ENCODE data around the gene PAX1.

Gene PAX1

DNA sequence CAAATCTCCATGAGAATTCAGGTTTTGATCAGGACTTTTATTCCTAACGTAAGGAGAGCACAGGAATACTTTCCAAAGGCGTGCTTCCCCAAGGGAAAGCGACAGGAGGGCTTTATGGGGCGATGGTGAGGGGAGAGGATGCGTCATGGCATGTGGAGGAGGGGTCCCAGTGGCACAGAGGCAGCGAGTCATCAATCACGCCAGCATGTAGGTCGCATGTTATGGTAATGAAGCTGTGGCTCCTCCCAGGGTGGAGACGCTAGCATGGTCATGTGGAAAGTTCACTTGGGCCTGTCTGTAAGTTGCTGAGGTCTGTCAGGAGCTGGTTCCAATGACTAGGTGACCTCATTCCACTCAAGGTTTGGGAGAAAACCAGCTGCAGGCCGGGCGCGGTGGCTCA is 35.3 kb upstream of the PAX1 start:
- Histone ChIP-seq H3K4me3 (ENCODE audit: low read depth, low read length) (no peak overlapping the region), H3K36me3 (replicated peaks) (no peaks in the 10 kb centered on the region), H3K27me3 (replicated peaks) (no peaks in the 10 kb centered on the region), H3K27ac (no peak overlapping the region)
- TF ChIP-seq, protein P1, sequence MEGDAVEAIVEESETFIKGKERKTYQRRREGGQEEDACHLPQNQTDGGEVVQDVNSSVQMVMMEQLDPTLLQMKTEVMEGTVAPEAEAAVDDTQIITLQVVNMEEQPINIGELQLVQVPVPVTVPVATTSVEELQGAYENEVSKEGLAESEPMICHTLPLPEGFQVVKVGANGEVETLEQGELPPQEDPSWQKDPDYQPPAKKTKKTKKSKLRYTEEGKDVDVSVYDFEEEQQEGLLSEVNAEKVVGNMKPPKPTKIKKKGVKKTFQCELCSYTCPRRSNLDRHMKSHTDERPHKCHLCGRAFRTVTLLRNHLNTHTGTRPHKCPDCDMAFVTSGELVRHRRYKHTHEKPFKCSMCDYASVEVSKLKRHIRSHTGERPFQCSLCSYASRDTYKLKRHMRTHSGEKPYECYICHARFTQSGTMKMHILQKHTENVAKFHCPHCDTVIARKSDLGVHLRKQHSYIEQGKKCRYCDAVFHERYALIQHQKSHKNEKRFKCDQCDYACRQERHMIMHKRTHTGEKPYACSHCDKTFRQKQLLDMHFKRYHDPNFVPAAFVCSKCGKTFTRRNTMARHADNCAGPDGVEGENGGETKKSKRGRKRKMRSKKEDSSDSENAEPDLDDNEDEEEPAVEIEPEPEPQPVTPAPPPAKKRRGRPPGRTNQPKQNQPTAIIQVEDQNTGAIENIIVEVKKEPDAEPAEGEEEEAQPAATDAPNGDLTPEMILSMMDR (IDR thresholded peaks at IDR 0.05; ENCODE audit: low read depth, low read length, missing control alignments) = no peak
- no peak for DNase-seq
- in situ Hi-C loops (cut with HindIII; ENCODE audit: low pct_ligation_motif_present, low sequenced_read_pairs) = no loop called here

GRCh38 chr20:21670981-21671380 is 34.5 kb upstream of the PAX1 start:
- TF ChIP-seq, protein P1 (IDR thresholded peaks at IDR 0.05; ENCODE audit: low read depth, low read length, missing control alignments) = no peak
- in situ Hi-C loops (cut with HindIII; ENCODE audit: low pct_ligation_motif_present, low sequenced_read_pairs) = no loop called here

GRCh38 chr20:21677261-21677660 is 28.2 kb upstream of the PAX1 start:
- TF ChIP-seq, protein P1 (IDR thresholded peaks at IDR 0.05; ENCODE audit: low read depth, low read length, missing control alignments) = no peak
- DNase-seq = no peak
- Histone ChIP-seq H3K27me3 (replicated peaks) (no peaks in the 10 kb centered on the region), H3K4me3 (ENCODE audit: low read depth, low read length) (no peak overlapping the region), H3K27ac (no peak overlapping the region), H3K36me3 (replicated peaks) (no peaks in the 10 kb centered on the region)
- in situ Hi-C loops (cut with HindIII; ENCODE audit: low pct_ligation_motif_present, low sequenced_read_pairs) = no loop called here

More at GRCh38 chr20:21670981-21671380, 34.5 kb upstream of the PAX1 start:
- Histone ChIP-seq H3K4me3 (ENCODE audit: low read depth, low read length) (no peak overlapping the region), H3K27ac (no peak overlapping the region), H3K27me3 (replicated peaks) (no peaks in the 10 kb centered on the region), H3K36me3 (replicated peaks) (no peaks in the 10 kb centered on the region)
- DNase-seq = no peak

DNA sequence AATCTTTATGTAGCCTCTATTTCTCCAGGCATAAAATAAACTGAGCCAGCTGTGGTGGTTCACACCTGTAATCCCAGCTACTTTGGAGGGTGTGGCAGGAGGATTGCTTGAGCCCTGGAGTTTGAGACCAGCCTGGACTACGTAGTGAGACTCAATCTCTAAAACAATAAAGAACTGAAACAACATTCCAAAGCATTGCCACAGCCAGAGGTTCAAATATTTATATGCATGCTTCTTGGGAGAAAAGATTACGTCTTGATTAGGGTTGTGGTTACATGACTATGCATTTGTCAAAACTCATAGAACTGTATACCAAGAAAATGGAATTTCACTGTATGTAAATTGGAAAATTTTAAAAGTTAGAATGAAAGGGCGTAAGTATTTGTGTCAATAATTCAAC is 27.7 kb upstream of the PAX1 start:
- Histone ChIP-seq H3K36me3 (replicated peaks) (no peaks in the 10 kb centered on the region), H3K4me3 (ENCODE audit: low read depth, low read length) (no peak overlapping the region), H3K27me3 (replicated peaks) (no peaks in the 10 kb centered on the region), H3K27ac (no peak overlapping the region)
- TF ChIP-seq, protein P1 (IDR thresholded peaks at IDR 0.05; ENCODE audit: low read depth, low read length, missing control alignments) = no peak
- in situ Hi-C loops (cut with HindIII; ENCODE audit: low pct_ligation_motif_present, low sequenced_read_pairs) = no loop called here
- no peak for DNase-seq

DNA sequence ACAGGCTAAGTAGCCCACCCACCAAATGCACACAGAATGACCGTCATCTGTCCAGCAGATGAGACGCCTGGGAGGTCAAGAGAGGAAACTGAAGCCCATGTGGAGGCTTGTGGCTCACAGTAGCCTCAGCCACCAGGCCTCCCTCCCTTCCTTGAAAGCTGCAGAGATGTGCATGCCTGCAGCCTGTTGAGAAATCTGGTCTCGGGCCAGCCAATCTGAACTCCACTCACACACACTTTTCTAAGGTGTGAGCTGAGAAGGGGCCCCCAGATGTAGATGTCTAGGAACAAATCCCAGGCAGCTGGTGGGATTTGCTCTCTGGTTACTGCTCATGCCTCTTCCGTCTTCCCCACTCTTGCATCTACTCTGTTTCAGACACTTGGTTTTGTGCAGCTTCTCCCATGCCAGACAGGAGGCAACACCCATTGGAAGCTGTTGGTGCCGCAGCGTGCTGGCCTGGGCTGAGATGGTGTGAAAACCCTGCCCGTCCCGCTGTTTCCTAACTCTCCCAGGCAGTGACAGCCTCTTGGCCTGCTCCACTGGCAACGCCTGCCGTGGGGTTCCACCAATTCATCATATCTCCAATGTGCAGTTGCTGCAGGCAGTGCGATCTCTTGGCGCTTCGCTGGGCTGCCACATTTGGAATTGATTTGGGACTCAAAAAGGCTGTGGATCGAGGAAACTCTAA is 24.1 kb upstream of the PAX1 start:
- in situ Hi-C loops (cut with HindIII; ENCODE audit: low pct_ligation_motif_present, low sequenced_read_pairs) = no loop called here
- Histone ChIP-seq H3K27ac (no peak overlapping the region), H3K36me3 (replicated peaks) (no peaks in the 10 kb centered on the region), H3K27me3 (replicated peaks) (no peaks in the 10 kb centered on the region), H3K4me3 (ENCODE audit: low read depth, low read length) (no peak overlapping the region)
- TF ChIP-seq, protein P1 (IDR thresholded peaks at IDR 0.05; ENCODE audit: low read depth, low read length, missing control alignments) = no peak
- no peak for DNase-seq

DNA sequence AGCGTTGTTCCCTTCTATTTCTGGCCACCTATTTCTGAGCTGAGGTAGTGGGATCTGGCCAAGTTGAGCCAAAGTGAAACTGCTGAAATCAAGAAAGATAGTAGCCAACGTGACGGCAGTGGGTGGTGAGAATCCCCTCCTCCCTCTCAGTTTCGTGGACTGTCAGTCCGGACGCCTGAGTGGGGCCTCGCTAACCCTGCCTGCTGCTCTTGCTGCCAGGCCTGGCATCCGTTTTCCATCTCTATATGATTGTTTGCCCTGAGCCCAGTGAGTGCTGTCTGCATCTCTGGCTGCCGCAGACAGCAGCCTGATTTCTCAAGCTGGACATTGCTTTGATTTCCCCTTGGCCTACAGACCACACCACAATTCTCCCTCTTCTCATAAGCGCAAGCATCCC is 23.5 kb upstream of the PAX1 start:
- TF ChIP-seq, protein P1 (IDR thresholded peaks at IDR 0.05; ENCODE audit: low read depth, low read length, missing control alignments) = no peak
- Histone ChIP-seq H3K27me3 (replicated peaks) (no peaks in the 10 kb centered on the region), H3K4me3 (ENCODE audit: low read depth, low read length) (no peak overlapping the region), H3K36me3 (replicated peaks) (no peaks in the 10 kb centered on the region), H3K27ac (no peak overlapping the region)
- in situ Hi-C loops (cut with HindIII; ENCODE audit: low pct_ligation_motif_present, low sequenced_read_pairs) = no loop called here
- no peak for DNase-seq
